ENCODE results near the gene ADAMTS16. TPM values are rescaled to one million over a fixed set of nuclear protein-coding genes. Genes with fewer than 3 reads are reported as not detected.

Gene ADAMTS16
- total RNA-seq, 1 experiment from 2014 or later = 30.1 TPM

DNA sequence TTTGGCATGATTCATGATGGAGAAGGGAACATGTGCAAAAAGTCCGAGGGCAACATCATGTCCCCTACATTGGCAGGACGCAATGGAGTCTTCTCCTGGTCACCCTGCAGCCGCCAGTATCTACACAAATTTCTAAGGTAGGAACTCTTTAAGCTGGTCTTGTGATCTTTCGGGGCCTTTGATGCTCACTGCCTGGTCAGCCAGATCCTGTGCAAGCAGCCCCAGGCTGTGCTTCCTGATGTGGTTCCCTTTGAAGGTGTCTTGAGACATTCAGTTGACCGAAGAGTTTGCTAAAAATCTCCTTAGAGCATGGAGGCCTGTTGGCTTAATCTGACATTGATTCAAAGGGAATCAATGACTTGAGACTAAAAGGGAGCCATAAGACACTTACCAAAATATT lies 60.0 kb downstream of the ADAMTS16 start (continued):
- TF ChIP-seq SOX15 (CRISPR knock-in tag; IDR thresholded peaks at IDR 0.05) = no peak

DNA sequence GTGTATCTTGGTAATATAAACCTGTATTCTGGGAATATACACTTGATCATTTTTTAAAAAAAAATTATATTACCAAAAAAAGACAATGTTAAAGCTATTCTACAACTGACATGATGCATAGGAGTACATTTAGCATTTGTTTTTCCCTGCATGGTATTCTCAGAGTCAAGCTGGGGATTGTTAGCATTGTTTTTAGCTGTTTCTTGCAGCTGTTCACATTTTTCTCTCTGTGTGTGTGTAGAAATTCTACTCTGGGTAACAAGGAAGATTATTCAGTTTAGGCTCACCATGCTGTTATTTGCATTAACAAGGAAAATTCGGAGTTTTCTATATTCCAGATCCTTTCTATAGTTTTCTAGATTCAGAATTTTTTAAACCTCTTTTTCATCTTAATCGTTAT lies 62.2 kb downstream of the ADAMTS16 start:
- DNase-seq (ENCODE audit: low spot score) = no peak
- ChIA-PET CTCF (no interaction called here), POLR2A (no interaction called here)
- peaks cover 57% of the 10 kb centered on the region for H3K36me3 Mint-ChIP-seq
- H3K4me1 Mint-ChIP-seq = peaks cover 24% of the 10 kb centered on the region
- no peak overlapping the region for H3K4me3 Mint-ChIP-seq
- peaks cover 14% of the 10 kb centered on the region for H3K9me3 Mint-ChIP-seq
- H3K27me3 Mint-ChIP-seq (ENCODE audit: low read depth) = peaks cover 4% of the 10 kb centered on the region
- H3K27ac Mint-ChIP-seq = no peak overlapping the region
- no peak for ATAC-seq
- TF ChIP-seq CBFB (CRISPR knock-in tag; IDR thresholded peaks at IDR 0.05; ENCODE audit: low read depth) (no peak), CREM (CRISPR knock-in tag; IDR thresholded peaks at IDR 0.05) (no peak), SP1 (CRISPR knock-in tag; conservative IDR thresholded peaks at IDR 0.05) (no peak), ZNF423 (CRISPR knock-in tag; IDR thresholded peaks at IDR 0.05) (no peak)
- TF ChIP-seq, protein P1, sequence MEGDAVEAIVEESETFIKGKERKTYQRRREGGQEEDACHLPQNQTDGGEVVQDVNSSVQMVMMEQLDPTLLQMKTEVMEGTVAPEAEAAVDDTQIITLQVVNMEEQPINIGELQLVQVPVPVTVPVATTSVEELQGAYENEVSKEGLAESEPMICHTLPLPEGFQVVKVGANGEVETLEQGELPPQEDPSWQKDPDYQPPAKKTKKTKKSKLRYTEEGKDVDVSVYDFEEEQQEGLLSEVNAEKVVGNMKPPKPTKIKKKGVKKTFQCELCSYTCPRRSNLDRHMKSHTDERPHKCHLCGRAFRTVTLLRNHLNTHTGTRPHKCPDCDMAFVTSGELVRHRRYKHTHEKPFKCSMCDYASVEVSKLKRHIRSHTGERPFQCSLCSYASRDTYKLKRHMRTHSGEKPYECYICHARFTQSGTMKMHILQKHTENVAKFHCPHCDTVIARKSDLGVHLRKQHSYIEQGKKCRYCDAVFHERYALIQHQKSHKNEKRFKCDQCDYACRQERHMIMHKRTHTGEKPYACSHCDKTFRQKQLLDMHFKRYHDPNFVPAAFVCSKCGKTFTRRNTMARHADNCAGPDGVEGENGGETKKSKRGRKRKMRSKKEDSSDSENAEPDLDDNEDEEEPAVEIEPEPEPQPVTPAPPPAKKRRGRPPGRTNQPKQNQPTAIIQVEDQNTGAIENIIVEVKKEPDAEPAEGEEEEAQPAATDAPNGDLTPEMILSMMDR (IDR thresholded peaks at IDR 0.05) = no peak
- TF ChIP-seq, protein P2, sequence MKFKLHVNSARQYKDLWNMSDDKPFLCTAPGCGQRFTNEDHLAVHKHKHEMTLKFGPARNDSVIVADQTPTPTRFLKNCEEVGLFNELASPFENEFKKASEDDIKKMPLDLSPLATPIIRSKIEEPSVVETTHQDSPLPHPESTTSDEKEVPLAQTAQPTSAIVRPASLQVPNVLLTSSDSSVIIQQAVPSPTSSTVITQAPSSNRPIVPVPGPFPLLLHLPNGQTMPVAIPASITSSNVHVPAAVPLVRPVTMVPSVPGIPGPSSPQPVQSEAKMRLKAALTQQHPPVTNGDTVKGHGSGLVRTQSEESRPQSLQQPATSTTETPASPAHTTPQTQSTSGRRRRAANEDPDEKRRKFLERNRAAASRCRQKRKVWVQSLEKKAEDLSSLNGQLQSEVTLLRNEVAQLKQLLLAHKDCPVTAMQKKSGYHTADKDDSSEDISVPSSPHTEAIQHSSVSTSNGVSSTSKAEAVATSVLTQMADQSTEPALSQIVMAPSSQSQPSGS (CRISPR knock-in tag; IDR thresholded peaks at IDR 0.05; ENCODE audit: borderline replicate concordance, low read depth) = no peak
- TF ChIP-seq, protein P3, sequence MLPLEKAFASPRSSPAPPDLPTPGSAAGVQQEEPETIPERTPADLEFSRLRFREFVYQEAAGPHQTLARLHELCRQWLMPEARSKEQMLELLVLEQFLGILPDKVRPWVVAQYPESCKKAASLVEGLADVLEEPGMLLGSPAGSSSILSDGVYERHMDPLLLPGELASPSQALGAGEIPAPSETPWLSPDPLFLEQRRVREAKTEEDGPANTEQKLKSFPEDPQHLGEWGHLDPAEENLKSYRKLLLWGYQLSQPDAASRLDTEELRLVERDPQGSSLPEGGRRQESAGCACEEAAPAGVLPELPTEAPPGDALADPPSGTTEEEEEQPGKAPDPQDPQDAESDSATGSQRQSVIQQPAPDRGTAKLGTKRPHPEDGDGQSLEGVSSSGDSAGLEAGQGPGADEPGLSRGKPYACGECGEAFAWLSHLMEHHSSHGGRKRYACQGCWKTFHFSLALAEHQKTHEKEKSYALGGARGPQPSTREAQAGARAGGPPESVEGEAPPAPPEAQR (CRISPR knock-in tag; IDR thresholded peaks at IDR 0.05) = no peak
- TF ChIP-seq, protein P4, sequence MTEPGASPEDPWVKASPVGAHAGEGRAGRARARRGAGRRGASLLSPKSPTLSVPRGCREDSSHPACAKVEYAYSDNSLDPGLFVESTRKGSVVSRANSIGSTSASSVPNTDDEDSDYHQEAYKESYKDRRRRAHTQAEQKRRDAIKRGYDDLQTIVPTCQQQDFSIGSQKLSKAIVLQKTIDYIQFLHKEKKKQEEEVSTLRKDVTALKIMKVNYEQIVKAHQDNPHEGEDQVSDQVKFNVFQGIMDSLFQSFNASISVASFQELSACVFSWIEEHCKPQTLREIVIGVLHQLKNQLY (CRISPR knock-in tag; IDR thresholded peaks at IDR 0.05) = no peak

DNA sequence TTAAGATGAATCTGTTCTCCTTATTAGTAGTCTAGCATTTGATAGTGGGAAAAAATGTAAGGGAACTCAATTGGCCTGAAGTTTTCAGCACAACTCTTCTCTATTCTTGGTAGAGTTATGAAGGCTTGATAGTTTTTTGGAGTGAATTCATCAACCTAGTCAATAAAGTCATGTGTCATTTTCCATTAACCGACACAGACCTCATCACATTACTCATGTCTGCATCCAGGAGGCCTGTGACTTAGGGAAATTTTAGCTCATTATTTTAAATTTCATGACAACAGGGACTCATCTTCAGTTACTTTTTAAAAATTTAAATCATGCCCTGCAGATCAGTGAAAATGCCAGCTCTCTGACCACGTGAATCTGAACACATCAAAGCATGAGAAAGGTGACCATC lies 63.3 kb downstream of the ADAMTS16 start:
- POLR2A ChIA-PET = no interaction called here
- Mint-ChIP-seq H3K4me1 (peaks cover 24% of the 10 kb centered on the region), H3K9me3 (peaks cover 14% of the 10 kb centered on the region), H3K4me3 (no peak overlapping the region), H3K27me3 (ENCODE audit: low read depth) (peaks cover 4% of the 10 kb centered on the region), H3K36me3 (peaks cover 53% of the 10 kb centered on the region), H3K27ac (no peak overlapping the region)
- ATAC-seq = no peak
- CTCF ChIA-PET = no interaction called here
- TF ChIP-seq SP1 (CRISPR knock-in tag; conservative IDR thresholded peaks at IDR 0.05) (no peak), ATF1 (CRISPR knock-in tag; IDR thresholded peaks at IDR 0.05) (no peak), ZNF416 (CRISPR knock-in tag; IDR thresholded peaks at IDR 0.05) (no peak), ZNF396 (CRISPR knock-in tag; IDR thresholded peaks at IDR 0.05; ENCODE audit: borderline replicate concordance) (no peak), ZNF423 (CRISPR knock-in tag; IDR thresholded peaks at IDR 0.05) (no peak), JUN (CRISPR knock-in tag; IDR thresholded peaks at IDR 0.05) (no peak), SOX15 (CRISPR knock-in tag; IDR thresholded peaks at IDR 0.05) (no peak), NR3C1 (CRISPR knock-in tag; conservative IDR thresholded peaks at IDR 0.05; ENCODE audit: low read depth) (no peak), FOXK1 (CRISPR knock-in tag; IDR thresholded peaks at IDR 0.05) (no peak), FOXJ3 (CRISPR knock-in tag; IDR thresholded peaks at IDR 0.05; ENCODE audit: borderline replicate concordance) (no peak), RORB (CRISPR knock-in tag; IDR thresholded peaks at IDR 0.05) (no peak), TEAD1 (CRISPR knock-in tag; IDR thresholded peaks at IDR 0.05) (no peak), ELF4 (CRISPR knock-in tag; IDR thresholded peaks at IDR 0.05; ENCODE audit: low read depth) (no peak), ZNF138 (CRISPR knock-in tag; conservative IDR thresholded peaks at IDR 0.05) (no peak), EMX1 (CRISPR knock-in tag; IDR thresholded peaks at IDR 0.05) (no peak)
- TF ChIP-seq, protein P5, sequence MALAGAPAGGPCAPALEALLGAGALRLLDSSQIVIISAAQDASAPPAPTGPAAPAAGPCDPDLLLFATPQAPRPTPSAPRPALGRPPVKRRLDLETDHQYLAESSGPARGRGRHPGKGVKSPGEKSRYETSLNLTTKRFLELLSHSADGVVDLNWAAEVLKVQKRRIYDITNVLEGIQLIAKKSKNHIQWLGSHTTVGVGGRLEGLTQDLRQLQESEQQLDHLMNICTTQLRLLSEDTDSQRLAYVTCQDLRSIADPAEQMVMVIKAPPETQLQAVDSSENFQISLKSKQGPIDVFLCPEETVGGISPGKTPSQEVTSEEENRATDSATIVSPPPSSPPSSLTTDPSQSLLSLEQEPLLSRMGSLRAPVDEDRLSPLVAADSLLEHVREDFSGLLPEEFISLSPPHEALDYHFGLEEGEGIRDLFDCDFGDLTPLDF (CRISPR knock-in tag; IDR thresholded peaks at IDR 0.05) = no peak
- TF ChIP-seq, protein P6, sequence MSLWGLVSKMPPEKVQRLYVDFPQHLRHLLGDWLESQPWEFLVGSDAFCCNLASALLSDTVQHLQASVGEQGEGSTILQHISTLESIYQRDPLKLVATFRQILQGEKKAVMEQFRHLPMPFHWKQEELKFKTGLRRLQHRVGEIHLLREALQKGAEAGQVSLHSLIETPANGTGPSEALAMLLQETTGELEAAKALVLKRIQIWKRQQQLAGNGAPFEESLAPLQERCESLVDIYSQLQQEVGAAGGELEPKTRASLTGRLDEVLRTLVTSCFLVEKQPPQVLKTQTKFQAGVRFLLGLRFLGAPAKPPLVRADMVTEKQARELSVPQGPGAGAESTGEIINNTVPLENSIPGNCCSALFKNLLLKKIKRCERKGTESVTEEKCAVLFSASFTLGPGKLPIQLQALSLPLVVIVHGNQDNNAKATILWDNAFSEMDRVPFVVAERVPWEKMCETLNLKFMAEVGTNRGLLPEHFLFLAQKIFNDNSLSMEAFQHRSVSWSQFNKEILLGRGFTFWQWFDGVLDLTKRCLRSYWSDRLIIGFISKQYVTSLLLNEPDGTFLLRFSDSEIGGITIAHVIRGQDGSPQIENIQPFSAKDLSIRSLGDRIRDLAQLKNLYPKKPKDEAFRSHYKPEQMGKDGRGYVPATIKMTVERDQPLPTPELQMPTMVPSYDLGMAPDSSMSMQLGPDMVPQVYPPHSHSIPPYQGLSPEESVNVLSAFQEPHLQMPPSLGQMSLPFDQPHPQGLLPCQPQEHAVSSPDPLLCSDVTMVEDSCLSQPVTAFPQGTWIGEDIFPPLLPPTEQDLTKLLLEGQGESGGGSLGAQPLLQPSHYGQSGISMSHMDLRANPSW (CRISPR knock-in tag; conservative IDR thresholded peaks at IDR 0.05; ENCODE audit: low read depth) = no peak
- TF ChIP-seq, protein P7, sequence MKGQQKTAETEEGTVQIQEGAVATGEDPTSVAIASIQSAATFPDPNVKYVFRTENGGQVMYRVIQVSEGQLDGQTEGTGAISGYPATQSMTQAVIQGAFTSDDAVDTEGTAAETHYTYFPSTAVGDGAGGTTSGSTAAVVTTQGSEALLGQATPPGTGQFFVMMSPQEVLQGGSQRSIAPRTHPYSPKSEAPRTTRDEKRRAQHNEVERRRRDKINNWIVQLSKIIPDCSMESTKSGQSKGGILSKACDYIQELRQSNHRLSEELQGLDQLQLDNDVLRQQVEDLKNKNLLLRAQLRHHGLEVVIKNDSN (CRISPR knock-in tag; IDR thresholded peaks at IDR 0.05) = no peak
- DNase-seq (ENCODE audit: low spot score) = no peak

All from WTC11 (cell line).